GM18951 (cell line): ENCODE data around the gene UBR3.
"Not testable (repeated sequence)": the region's sequence is repeated elsewhere in the genome, so short reads cannot be mapped to it uniquely, and the experiment has no call there.

Source experiments
- POLR2A ChIP-seq: IDR thresholded peaks from 4 replicates; pipeline ENCODE4 v1.6.1; 2011; ENCODE audit warnings: mild to moderate bottlenecking; ENCODE audit not compliant: insufficient read length, insufficient read depth; ENCODE audit errors: extremely low read depth
- in situ Hi-C: fragments of 300-500 bp; cut with MboI; formaldehyde crosslinking; loops from one replicate; pipeline ENCODE4 v1.12.0; 2022; ENCODE audit warnings: low sequenced_read_pairs, mixed read lengths, inconsistent platforms; ENCODE audit not compliant: unreplicated experiment

UBR3 gene

GRCh38 chr2:169945515-169945914, 118.3 kb downstream of the UBR3 start:
- in situ Hi-C loops: no loop called here
- TF ChIP-seq POLR2A: no peak

GRCh38 chr2:169946092-169946491, 118.8 kb downstream of the UBR3 start:
- no peak for TF ChIP-seq POLR2A
- in situ Hi-C loops: no loop called here

GRCh38 chr2:169946546-169946945, 119.3 kb downstream of the UBR3 start:
- TF ChIP-seq POLR2A: no peak
- in situ Hi-C loops: no loop called here

GRCh38 chr2:169955940-169956339, 128.7 kb downstream of the UBR3 start:
- no peak for TF ChIP-seq POLR2A
- in situ Hi-C loops: no loop called here

- in situ Hi-C loops: not testable (repeated sequence)
Measured at GRCh38 chr2:169957219-169957618, 130.0 kb downstream of the UBR3 start.

GRCh38 chr2:169961911-169962310, 134.7 kb downstream of the UBR3 start:
- in situ Hi-C loops: no loop called here

GRCh38 chr2:169963786-169964185, 136.5 kb downstream of the UBR3 start:
- TF ChIP-seq POLR2A: no peak
- in situ Hi-C loops: no loop called here

More at GRCh38 chr2:169961911-169962310, 134.7 kb downstream of the UBR3 start:
- no peak for TF ChIP-seq POLR2A

GRCh38 chr2:169964740-169965139, 137.5 kb downstream of the UBR3 start:
- in situ Hi-C loops: no loop called here

GRCh38 chr2:169965495-169965894, 138.2 kb downstream of the UBR3 start:
- TF ChIP-seq POLR2A: no peak
- in situ Hi-C loops: no loop called here

More at GRCh38 chr2:169964740-169965139, 137.5 kb downstream of the UBR3 start:
- TF ChIP-seq POLR2A: no peak

GRCh38 chr2:169966454-169966853, 139.2 kb downstream of the UBR3 start:
- in situ Hi-C loops: no loop called here
- no peak for TF ChIP-seq POLR2A

GRCh38 chr2:169968743-169969142, 141.5 kb downstream of the UBR3 start:
- TF ChIP-seq POLR2A: no peak
- in situ Hi-C loops: no loop called here

GRCh38 chr2:169975221-169975620, 148.0 kb downstream of the UBR3 start:
- in situ Hi-C loops: no loop called here

GRCh38 chr2:169976335-169976851, 149.1 kb downstream of the UBR3 start:
- no peak for TF ChIP-seq POLR2A
- in situ Hi-C loops: no loop called here

More at GRCh38 chr2:169975221-169975620, 148.0 kb downstream of the UBR3 start:
- no peak for TF ChIP-seq POLR2A

- no peak for TF ChIP-seq POLR2A
Measured at GRCh38 chr2:169977530-169977929, 150.3 kb downstream of the UBR3 start.

More at GRCh38 chr2:169977530-169977929, 150.3 kb downstream of the UBR3 start:
- in situ Hi-C loops: no loop called here
